Measurements from ENCODE around the gene WDR86. TPM values are rescaled to one million over a fixed set of nuclear protein-coding genes. Genes with fewer than 3 reads are reported as not detected.

Gene WDR86
- total and polyA plus RNA-seq, 2 experiments from 2014 or later, result 9.1 to 59.1 TPM

DNA sequence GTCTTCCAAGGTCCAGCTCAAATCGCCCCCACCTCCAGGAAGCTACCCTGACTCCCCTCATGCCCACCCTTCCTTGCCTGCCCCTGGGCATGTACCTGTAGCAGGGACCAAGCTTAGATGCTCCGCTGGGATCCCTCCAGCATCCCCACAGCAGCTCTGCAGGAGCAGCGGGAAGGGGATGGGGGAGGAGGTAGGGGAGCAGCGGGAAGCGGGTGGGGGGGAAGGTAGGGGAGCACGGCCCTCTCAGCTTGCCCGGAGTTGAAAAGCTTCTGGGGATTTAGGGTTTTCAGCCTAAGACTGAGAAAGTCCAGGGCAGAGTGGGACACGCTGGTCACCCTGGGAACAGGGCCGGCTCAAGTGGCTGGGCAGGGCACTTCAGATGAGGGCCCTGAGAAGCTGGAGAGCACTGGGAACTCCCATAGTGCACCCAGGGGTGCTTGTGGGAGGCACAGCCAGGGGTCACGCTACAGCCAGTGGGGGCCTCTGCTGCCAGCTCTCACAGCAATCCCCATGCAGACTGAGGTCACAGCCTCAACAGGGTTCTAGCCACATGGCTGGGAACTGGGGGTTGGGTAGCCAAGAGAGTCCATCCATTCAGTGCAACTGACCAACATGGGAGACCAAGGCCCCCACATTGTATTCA lies 13.4 kb downstream of the WDR86 start:
- ATAC-seq (no peak), DNase-seq (ENCODE audit: low spot score) (no peak)
- H3K36me3 Mint-ChIP-seq (ENCODE audit: low read depth), result peaks cover 10% of the 10 kb centered on the region
- no peak overlapping the region for H3K4me3 ChIP-seq
- H3K79me2 ChIP-seq (replicated peaks; ENCODE audit: insufficient read depth), result no peaks in the 10 kb centered on the region
- no peak overlapping the region for H3K4me3 Mint-ChIP-seq
- H3K27ac Mint-ChIP-seq, result no peak overlapping the region
- peaks cover 25% of the 10 kb centered on the region for H3K4me1 Mint-ChIP-seq
- H3K36me3 ChIP-seq (ENCODE audit: insufficient read depth), result no peaks in the 10 kb centered on the region
- H2AFZ ChIP-seq, result no peak overlapping the region
- H3K27me3 Mint-ChIP-seq (ENCODE audit: insufficient read depth, low read depth, poor library complexity), result peaks cover 18% of the 10 kb centered on the region
- TF ChIP-seq JUNB (IDR thresholded peaks at IDR 0.05; ENCODE audit: unreplicated experiment) (no peak), CTCF (conservative IDR thresholded peaks at IDR 0.05; ENCODE audit: low read depth in 2 of 2) (no peak), NANOG (IDR thresholded peaks at IDR 0.05; ENCODE audit: borderline replicate concordance) (no peak), CREB1 (CRISPR knock-in tag; IDR thresholded peaks at IDR 0.05; ENCODE audit: low read depth) (no peak), EZH2 (IDR thresholded peaks at IDR 0.05; ENCODE audit: low read depth, unreplicated experiment) (no peak), ZNF331 (CRISPR knock-in tag; IDR thresholded peaks at IDR 0.05; ENCODE audit: low read depth) (no peak), POLR2AphosphoS5 (IDR thresholded peaks at IDR 0.05; ENCODE audit: low read depth) (no peak), STAT1 (IDR thresholded peaks at IDR 0.05; ENCODE audit: unreplicated experiment) (no peak), EZH2phosphoT487 (IDR thresholded peaks at IDR 0.05; ENCODE audit: unreplicated experiment) (no peak), ZNF114 (CRISPR knock-in tag; IDR thresholded peaks at IDR 0.05) (no peak), ZNF462 (CRISPR knock-in tag; IDR thresholded peaks at IDR 0.05) (no peak)
- TF ChIP-seq, protein P1, sequence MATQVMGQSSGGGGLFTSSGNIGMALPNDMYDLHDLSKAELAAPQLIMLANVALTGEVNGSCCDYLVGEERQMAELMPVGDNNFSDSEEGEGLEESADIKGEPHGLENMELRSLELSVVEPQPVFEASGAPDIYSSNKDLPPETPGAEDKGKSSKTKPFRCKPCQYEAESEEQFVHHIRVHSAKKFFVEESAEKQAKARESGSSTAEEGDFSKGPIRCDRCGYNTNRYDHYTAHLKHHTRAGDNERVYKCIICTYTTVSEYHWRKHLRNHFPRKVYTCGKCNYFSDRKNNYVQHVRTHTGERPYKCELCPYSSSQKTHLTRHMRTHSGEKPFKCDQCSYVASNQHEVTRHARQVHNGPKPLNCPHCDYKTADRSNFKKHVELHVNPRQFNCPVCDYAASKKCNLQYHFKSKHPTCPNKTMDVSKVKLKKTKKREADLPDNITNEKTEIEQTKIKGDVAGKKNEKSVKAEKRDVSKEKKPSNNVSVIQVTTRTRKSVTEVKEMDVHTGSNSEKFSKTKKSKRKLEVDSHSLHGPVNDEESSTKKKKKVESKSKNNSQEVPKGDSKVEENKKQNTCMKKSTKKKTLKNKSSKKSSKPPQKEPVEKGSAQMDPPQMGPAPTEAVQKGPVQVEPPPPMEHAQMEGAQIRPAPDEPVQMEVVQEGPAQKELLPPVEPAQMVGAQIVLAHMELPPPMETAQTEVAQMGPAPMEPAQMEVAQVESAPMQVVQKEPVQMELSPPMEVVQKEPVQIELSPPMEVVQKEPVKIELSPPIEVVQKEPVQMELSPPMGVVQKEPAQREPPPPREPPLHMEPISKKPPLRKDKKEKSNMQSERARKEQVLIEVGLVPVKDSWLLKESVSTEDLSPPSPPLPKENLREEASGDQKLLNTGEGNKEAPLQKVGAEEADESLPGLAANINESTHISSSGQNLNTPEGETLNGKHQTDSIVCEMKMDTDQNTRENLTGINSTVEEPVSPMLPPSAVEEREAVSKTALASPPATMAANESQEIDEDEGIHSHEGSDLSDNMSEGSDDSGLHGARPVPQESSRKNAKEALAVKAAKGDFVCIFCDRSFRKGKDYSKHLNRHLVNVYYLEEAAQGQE (IDR thresholded peaks at IDR 0.05; ENCODE audit: unreplicated experiment), result no peak
- TF ChIP-seq, protein P2, sequence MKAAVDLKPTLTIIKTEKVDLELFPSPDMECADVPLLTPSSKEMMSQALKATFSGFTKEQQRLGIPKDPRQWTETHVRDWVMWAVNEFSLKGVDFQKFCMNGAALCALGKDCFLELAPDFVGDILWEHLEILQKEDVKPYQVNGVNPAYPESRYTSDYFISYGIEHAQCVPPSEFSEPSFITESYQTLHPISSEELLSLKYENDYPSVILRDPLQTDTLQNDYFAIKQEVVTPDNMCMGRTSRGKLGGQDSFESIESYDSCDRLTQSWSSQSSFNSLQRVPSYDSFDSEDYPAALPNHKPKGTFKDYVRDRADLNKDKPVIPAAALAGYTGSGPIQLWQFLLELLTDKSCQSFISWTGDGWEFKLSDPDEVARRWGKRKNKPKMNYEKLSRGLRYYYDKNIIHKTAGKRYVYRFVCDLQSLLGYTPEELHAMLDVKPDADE (IDR thresholded peaks at IDR 0.05), result no peak
- H4K20me1 ChIP-seq (replicated peaks; ENCODE audit: insufficient read depth), result no peaks in the 10 kb centered on the region
- H3K9me3 Mint-ChIP-seq, result no peaks in the 10 kb centered on the region
- no peaks in the 10 kb centered on the region for H3K27me3 ChIP-seq (ENCODE audit: insufficient read depth)
- H3K4me1 ChIP-seq (ENCODE audit: insufficient read depth), result no peaks in the 10 kb centered on the region
- no peaks in the 10 kb centered on the region for H3K9me2 ChIP-seq (ENCODE audit: insufficient read depth)
- peaks cover 10% of the 10 kb centered on the region; the same call in 1 of the 2 replicates for H3F3A ChIP-seq (replicated peaks; ENCODE audit: low read depth)
- H3K4me2 ChIP-seq, result no peak overlapping the region
- H3K27ac ChIP-seq (ENCODE audit: low read depth), result no peak overlapping the region

Data from GM23338 (cell line).